GM20000 (cell line): ENCODE measurements around the gene CPLANE1.

Experiments used
- DNase-seq: peaks from one replicate; pipeline ENCODE4 v3.0.0; 2012; ENCODE audit warnings: low spot score
- CTCF ChIP-seq: IDR thresholded peaks from 2 replicates; pipeline ENCODE4 v1.5.1; 2012; ENCODE audit warnings: mild to moderate bottlenecking, control low read depth; ENCODE audit errors: extremely low read depth, missing control alignments

Gene CPLANE1

DNA sequence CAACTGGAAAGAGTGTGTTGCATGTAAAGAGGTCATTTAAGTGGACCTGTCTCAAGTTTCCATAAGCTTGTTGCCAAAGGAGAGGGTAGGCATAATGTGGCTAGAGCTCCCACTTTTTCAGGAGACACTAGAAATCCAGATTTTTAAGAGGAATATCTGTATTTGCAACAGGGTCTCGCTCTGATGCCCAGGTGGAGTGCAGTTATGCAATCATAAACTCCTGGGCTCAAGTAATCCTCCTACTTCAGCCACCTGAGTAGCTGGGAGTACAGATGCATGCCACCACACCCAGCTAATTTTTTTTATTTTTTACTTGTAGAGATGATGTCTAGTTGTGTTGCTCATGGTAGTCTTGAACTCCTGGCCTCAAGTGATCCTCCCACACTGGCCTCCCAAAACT lies 189.1 kb downstream of the CPLANE1 start:
- no peak for DNase-seq
- no peak for TF ChIP-seq CTCF

GRCh38 chr5:37056762-37057161 lies 192.4 kb downstream of the CPLANE1 start:
- TF ChIP-seq CTCF, result no peak
- no peak for DNase-seq
